ENCODE measurements around the gene ERAP2. TPM values are rescaled to one million over a fixed set of nuclear protein-coding genes. Genes with fewer than 3 reads are reported as not detected.

ERAP2 gene
- total and polyA plus RNA-seq, 12 donors = 0.92 to 29.7 (median 5.5) TPM

GRCh38 chr5:96920744-96921355 lies 44.5 kb downstream of the ERAP2 start:
- ATAC-seq (peak in 3 of 8 donors; percentile 46 to 62 (median 61)), DNase-seq (no peak)
- peaks cover 0 to 47% (median 6%) of the 10 kb centered on the region in 9 donors for H3K36me3 ChIP-seq
- no peak overlapping the region for H3K4me3 ChIP-seq
- intact Hi-C loops (cut with DNase I) = no loop called here
- WGBS, 2 donors = 55 to 67% methylated on average over 3 of the region's 3 CpGs
- peaks cover 0 to 17% (median 0%) of the 10 kb centered on the region in 9 donors for H3K4me1 ChIP-seq
- H3K27ac ChIP-seq = peak overlapping the region in 7 of 10 donors; percentile 36 to 76 (median 41)
- H3K9me3 ChIP-seq = no peaks in the 10 kb centered on the region
- no peak for TF ChIP-seq CTCF (IDR thresholded peaks at IDR 0.05)
- no peaks in the 10 kb centered on the region for H3K27me3 ChIP-seq

GRCh38 chr5:96922499-96923244 lies 46.4 kb downstream of the ERAP2 start:
- Histone ChIP-seq H3K27ac (peak overlapping the region in 6 of 10 donors; percentile 6 to 76 (median 48)), H3K9me3 (no peaks in the 10 kb centered on the region), H3K4me3 (no peak overlapping the region), H3K36me3 (peaks cover 0 to 30% (median 3%) of the 10 kb centered on the region in 9 donors), H3K27me3 (no peaks in the 10 kb centered on the region), H3K4me1 (peaks cover 0 to 17% (median 0%) of the 10 kb centered on the region in 9 donors)
- intact Hi-C loops (cut with DNase I) = no loop called here
- no peak for TF ChIP-seq CTCF (IDR thresholded peaks at IDR 0.05)
- no peak for DNase-seq
- no peak for ATAC-seq
- WGBS, 2 donors = 87 to 91% methylated on average over 12 of the region's 12 CpGs

GRCh38 chr5:96924016-96924443 lies 47.7 kb downstream of the ERAP2 start:
- no peaks in the 10 kb centered on the region for H3K9me3 ChIP-seq
- no peak overlapping the region for H3K4me3 ChIP-seq
- 38 to 49% methylated on average over 3 of the region's 3 CpGs for WGBS, 2 donors
- H3K36me3 ChIP-seq = peaks cover 0 to 16% (median 0%) of the 10 kb centered on the region in 9 donors
- intact Hi-C loops (cut with DNase I) = no loop called here
- H3K27me3 ChIP-seq = no peaks in the 10 kb centered on the region
- no peak for TF ChIP-seq CTCF (IDR thresholded peaks at IDR 0.05)
- DNase-seq (peak in 1 of 2 donors; percentile 16), ATAC-seq (peak in 5 of 8 donors; percentile 32 to 71 (median 51))
- H3K4me1 ChIP-seq = peaks cover 0 to 23% (median 0%) of the 10 kb centered on the region in 9 donors
- peak overlapping the region in 3 of 10 donors; percentile 1 to 32 (median 30) for H3K27ac ChIP-seq

- no peak for TF ChIP-seq CTCF (IDR thresholded peaks at IDR 0.05)
- peaks cover 0 to 38% (median 2%) of the 10 kb centered on the region in 9 donors for H3K4me1 ChIP-seq
- no peak overlapping the region for H3K4me3 ChIP-seq
- intact Hi-C loops (cut with DNase I) = no loop called here
- H3K36me3 ChIP-seq = no peaks in the 10 kb centered on the region
- ATAC-seq (no peak), DNase-seq (no peak)
- H3K27me3 ChIP-seq = no peaks in the 10 kb centered on the region
- no peaks in the 10 kb centered on the region for H3K9me3 ChIP-seq
- H3K27ac ChIP-seq = no peak overlapping the region
- 92 to 97% methylated on average over 1 of the region's 1 CpG for WGBS, 2 donors
Measured at GRCh38 chr5:96926276-96926675, 50.0 kb downstream of the ERAP2 start.

Data from heart right ventricle (tissue), 16 donors.